Omental fat pad (tissue), 4 donors: ENCODE results near the gene KCNIP1. TPM values are rescaled to one million over a fixed set of nuclear protein-coding genes. Genes with fewer than 3 reads are reported as not detected.

ENCODE experiments used
- ATAC-seq: fragments of 150-250 bp; one replicate; pipeline ENCODE4 v1.9.1; 2016; ENCODE audit warnings: mild to moderate bottlenecking, moderate library complexity; ENCODE audit not compliant: low FRiP score
- DNase-seq: peaks from one replicate; pipeline ENCODE4 v3.0.0-alpha.2; 2019; ENCODE audit warnings: low spot score
- CTCF ChIP-seq, 3 donors: fragments of 450-650 bp; IDR thresholded peaks; one replicate each; pipeline ENCODE4 v1.5.1; 2016 to 2017; ENCODE audit warnings: antibody characterized with exemption in 3 of 3, mild to moderate bottlenecking in 3 of 3, moderate library complexity in 2 of 3
- total RNA-seq, 4 donors: library from RNA; depleted of rRNA; stranded (reverse); fragments of >200 nt; gene quantifications; one replicate each; pipeline ENCODE4 v1.1.0, GENCODE V29; 2016

Gene KCNIP1
- total RNA-seq, 4 donors from 2014 or later = 0.25 TPM; not detected in 3

DNA sequence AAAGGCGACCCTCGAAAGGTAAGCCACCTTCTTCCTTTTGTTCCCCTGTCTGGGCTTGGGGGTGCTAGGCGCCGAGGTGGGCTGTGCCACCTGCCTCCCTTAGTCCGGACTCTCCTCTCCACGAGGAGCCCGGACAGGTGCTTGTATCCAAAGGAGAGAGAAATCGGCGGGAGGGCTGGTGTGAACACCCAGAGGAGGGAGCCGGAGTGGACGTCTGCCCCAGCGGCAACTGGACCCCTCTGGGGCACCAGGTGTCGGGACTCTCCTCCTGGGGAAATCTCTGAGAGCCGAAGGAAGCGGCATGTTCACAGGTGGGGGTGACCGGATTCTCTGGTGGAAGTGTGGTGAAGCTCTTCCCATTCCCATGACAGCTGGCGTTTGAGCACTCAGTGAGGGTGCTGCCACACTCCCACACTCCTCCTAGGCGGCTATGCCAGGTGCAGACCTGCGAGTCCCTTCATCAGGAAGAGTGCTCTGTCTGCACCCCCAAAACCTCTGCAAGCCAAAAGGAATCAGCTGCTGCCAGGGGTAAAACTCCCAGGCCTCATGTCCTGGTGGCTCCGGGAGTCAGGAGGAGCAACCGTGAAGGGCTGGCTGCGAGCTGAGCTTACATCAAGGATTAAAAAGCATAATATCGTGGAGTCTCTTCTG, 921 bp downstream of the KCNIP1 start:
- no peak for TF ChIP-seq CTCF (IDR thresholded peaks at IDR 0.05)
- ATAC-seq (peak; percentile 29), DNase-seq (no peak)

GRCh38 chr5:170508036-170508435, 4.2 kb downstream of the KCNIP1 start:
- ATAC-seq = no peak
- DNase-seq = no peak
- no peak for TF ChIP-seq CTCF (IDR thresholded peaks at IDR 0.05)

DNA sequence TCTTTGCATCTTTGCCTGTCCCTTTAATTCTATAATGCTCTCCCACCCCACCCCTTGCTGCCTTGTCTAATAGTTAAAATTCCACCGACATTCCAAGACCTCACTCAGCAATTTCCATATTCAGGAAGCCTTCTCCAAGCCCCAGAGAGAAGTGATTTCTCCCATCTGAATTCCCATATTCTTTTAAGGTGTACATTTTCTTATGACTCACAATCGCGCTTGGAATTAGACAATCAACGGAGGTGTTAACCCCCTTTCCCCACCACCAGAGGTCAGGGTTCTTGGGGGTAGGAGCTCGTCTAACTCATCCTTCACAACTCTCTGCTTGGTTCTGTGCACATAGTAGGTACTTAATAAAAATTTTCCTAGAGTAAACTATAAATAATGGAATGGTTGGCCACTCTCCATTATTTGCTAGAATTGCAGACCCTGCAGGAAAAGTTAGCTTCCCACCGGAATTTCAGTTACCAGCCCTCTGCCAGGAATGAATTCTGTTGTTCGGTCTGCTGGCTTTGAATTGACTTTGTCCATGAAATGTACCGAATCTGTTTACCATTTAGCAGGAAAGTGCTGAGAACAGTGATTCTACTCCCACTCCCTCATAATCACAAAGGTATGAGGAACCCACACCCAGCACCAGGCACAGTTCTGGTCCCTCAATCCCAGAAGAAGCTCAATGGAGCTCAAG, 5.0 kb downstream of the KCNIP1 start:
- no peak for TF ChIP-seq CTCF (IDR thresholded peaks at IDR 0.05)
- ATAC-seq (no peak), DNase-seq (no peak)

- no peak for DNase-seq
- no peak for TF ChIP-seq CTCF (IDR thresholded peaks at IDR 0.05)
- ATAC-seq = no peak
Measured at GRCh38 chr5:170509348-170509660, 5.5 kb downstream of the KCNIP1 start.

DNA sequence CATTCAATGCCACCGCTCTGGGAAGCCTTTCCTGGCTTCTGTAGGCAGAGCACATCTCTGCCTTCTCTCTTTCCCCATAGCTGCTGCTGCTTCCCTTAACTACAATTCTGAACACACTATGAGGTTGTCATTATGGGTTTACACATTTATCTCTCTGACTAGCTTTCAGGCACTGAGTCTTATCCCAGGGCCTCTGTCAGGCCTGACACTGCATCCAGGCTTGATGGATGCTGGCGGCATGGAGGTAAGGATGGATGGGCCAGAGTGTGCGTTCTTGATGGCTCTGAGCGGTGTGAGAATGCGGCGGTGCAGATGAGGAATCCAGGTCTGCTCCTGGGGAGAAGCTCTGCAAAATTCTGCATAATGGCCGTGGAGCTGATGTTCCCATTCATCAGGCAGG, 6.3 kb downstream of the KCNIP1 start:
- DNase-seq (no peak), ATAC-seq (no peak)
- TF ChIP-seq CTCF (IDR thresholded peaks at IDR 0.05) = no peak

- ATAC-seq (no peak), DNase-seq (no peak)
- no peak for TF ChIP-seq CTCF (IDR thresholded peaks at IDR 0.05)
Measured at GRCh38 chr5:170510559-170510958, 6.7 kb downstream of the KCNIP1 start.
